Measurements from ENCODE around the gene ZIC3.

ZIC3 gene

DNA sequence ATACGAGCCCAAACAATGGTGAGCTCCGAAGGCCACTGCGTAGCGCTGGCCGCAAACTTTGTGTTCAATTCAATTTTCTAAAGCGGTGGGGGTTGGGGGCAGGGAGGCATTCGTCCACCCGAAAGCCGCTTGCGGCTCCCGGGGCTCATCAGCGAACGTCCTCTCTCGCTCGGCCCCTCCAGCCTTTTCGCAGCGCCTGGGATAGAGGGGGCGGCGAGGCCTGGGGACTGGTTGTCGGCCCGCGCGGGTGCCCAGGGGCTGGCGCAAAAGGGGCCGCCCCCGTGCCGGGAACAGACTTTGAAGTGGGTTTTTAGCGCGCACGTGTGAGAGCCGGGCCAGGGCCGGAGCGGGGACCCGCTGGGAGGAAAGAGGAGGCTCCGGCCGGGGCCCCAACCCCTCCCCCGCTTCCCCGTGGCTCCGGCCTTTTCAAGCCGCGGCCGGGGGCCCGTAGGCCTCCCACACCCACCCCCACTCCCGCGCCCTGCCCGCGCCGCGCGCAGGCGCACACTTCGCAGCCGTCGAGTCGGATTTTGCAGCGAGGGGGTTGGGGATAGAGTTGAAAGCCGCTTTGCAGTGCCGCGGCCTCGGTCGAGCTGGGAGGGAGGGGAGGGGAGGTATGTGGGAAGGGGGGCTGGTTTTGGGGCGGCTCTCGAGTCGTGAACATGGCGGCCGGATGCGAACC lies 8.3 kb downstream of the ZIC3 start:
- DNase-seq: no peak

DNA sequence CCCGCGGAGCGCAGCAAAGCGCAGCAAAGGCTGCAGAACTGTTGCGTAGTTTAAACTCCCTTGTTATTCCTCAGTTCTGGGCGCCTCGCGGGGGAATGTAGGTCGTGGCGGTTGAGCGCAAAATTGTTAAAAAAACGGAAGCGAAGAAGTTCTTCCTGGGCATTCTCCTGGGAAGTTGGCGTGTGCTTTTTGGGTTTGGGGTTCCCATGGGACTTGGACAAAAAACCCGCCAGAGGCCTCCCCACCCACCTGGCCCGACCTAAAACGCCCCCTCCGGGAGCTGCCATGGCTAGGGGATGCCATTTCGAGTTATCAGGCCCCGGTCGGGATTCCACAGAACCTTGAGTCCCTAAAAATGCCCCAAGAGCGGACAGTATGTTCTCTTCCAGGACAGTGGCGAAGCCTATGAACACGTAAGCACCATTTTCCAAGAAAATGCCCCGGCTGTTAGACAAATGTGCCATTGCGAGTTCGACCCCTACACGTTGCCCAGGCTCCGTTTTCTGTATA lies 8.9 kb downstream of the ZIC3 start:
- no peak for DNase-seq

DNA sequence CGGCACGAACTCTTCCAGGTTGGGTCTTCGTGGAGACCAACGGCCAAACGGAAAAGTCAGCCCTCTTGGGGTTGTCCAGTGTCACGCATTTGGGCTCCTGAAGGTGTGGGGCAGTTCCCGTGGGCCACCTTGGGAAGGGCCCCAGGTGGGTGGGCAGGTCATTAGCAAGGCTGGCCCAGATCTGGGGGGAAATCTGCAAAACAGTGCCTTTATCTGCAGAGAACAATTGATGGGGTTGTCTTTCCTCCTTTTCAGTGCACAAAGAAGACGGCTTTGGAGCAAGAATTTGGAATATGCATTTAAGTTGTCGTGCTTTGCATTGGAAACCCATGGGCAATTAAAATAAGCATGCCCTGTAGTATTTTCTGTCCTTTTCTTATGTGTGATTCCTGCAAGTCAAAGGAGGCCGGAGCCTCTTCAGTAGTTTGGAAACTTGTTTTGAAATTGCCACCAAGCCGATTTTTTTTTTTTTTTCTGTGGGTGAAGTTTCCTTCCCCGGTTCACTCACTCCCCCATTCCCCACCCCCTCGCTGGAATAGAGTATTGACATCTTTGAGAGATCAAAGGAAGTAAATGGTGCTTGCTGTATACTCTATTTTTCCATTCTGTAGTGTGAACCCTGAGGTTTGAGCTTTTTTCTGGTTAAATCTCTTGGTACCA lies 9.8 kb downstream of the ZIC3 start:
- DNase-seq: no peak

DNA sequence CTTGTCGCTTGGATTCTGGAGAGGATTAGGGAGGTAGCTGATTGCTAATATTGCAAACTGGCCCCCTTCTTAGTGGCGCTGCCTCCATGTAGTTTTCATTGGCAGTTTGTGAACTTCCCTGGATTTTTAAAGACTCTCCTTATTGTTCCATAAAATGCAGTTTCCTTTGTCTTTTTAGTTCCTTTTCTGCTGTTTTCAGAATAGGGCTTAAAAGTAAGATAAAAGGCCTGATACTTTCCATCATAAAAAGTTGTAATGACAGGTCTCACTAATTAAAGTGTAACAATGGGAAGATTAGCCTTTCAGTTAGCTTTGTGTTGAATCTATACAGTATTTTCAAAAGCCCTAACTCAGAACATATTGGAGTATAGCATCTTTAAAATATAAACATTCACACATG lies 21.2 kb downstream of the ZIC3 start:
- DNase-seq: no peak

DNA sequence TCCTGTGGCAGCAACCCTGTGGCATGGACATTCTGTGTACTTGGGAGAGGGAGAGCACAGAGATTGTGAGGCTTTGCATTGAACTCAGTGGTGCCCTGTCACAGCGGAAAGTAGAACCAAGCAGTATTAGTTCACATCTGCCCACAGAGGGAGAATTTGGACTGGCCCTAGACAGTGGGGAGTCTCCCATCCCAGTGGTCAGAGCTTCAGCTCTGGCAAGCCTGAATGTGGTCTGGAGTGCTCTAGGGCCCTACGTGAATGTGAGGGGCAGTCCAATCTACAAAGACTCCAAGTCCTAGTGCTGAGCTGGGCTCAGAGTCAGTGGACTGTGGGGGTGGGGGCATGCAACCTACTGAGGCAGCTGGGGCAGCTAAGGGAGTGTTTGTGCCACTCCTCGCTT lies 34.8 kb downstream of the ZIC3 start:
- no peak for DNase-seq
